ENCODE results near the gene SMAD3.
"Not testable (repeated sequence)": the region's sequence is repeated elsewhere in the genome, so short reads cannot be mapped to it uniquely, and the experiment has no call there.

SMAD3 gene

GRCh38 chr15:67149773-67150022 is 84.3 kb downstream of the SMAD3 start:
- H3K27ac ChIP-seq: peak overlapping the region; percentile 86
- DNase-seq (ENCODE audit: low spot score): no peak
- CTCF ChIA-PET: interaction anchor here (0.6 kb wide), 1 partner anchor 82 kb away, joined by 3 read pairs; no protein-coding TSS in a partner anchor
- TF ChIP-seq, protein P1, sequence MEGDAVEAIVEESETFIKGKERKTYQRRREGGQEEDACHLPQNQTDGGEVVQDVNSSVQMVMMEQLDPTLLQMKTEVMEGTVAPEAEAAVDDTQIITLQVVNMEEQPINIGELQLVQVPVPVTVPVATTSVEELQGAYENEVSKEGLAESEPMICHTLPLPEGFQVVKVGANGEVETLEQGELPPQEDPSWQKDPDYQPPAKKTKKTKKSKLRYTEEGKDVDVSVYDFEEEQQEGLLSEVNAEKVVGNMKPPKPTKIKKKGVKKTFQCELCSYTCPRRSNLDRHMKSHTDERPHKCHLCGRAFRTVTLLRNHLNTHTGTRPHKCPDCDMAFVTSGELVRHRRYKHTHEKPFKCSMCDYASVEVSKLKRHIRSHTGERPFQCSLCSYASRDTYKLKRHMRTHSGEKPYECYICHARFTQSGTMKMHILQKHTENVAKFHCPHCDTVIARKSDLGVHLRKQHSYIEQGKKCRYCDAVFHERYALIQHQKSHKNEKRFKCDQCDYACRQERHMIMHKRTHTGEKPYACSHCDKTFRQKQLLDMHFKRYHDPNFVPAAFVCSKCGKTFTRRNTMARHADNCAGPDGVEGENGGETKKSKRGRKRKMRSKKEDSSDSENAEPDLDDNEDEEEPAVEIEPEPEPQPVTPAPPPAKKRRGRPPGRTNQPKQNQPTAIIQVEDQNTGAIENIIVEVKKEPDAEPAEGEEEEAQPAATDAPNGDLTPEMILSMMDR (conservative IDR thresholded peaks at IDR 0.05; ENCODE audit: low read depth): no peak
- POLR2A ChIA-PET (ENCODE audit: low non-redundant PET): no interaction called here

DNA sequence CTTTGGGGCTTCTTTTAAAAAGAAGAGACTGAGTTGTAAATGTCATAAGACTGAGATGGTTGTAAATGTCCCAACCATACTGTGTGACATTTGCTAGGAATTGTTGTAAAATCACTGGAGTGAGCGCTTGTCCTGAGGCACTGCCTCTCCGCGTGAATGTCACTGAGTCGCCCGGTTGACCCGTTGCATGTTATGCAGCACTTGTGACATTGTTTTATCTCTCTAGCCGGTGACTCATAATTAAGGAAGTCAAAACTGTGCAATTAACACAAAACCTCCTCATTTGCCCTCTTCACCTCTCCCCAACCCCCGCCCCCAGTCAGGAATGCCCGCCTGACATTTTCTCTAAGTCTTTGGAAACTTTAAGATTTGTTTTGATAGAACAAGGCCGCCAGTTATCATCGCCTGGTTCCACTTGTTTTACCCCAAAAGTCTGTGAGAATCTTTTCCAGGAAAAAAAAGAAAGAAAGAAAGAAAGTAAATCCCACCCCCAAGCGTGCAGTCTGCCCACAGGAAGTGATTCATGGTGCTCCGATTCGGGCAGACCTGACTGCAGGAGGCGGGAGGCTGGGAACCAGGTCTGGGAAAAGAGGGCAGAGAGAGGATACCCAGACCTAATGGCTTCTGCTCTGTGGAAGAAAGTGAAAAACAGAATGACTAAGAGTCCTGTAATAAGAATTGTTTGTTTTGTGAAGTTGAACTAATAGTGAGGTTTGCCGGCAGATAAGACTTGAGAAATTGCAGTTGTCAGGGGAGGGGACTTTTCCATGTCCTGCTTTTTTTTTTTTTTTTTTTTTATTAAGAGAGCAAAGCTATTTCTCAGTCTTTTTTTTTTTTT is 84.8 kb downstream of the SMAD3 start:
- H3K27ac ChIP-seq: peak overlapping the region; percentile 86
- TF ChIP-seq, protein P1 (conservative IDR thresholded peaks at IDR 0.05; ENCODE audit: low read depth): no peak
- ChIA-PET POLR2A (ENCODE audit: low non-redundant PET) (no interaction called here), CTCF (interaction anchor here (0.6 kb wide), 1 partner anchor 83 kb away, joined by 3 read pairs; no protein-coding TSS in a partner anchor)
- peak; percentile 95 for DNase-seq (ENCODE audit: low spot score)

GRCh38 chr15:67152429-67152828 is 87.0 kb downstream of the SMAD3 start:
- TF ChIP-seq, protein P1 (conservative IDR thresholded peaks at IDR 0.05; ENCODE audit: low read depth): no peak
- POLR2A ChIA-PET (ENCODE audit: low non-redundant PET): no interaction called here
- no peak for DNase-seq (ENCODE audit: low spot score)
- no peak overlapping the region for H3K27ac ChIP-seq
- CTCF ChIA-PET: no interaction called here

GRCh38 chr15:67153044-67153443 is 87.6 kb downstream of the SMAD3 start:
- POLR2A ChIA-PET (ENCODE audit: low non-redundant PET); DNase-seq (ENCODE audit: low spot score); CTCF ChIA-PET; H3K27ac ChIP-seq: not testable (repeated sequence)

DNA sequence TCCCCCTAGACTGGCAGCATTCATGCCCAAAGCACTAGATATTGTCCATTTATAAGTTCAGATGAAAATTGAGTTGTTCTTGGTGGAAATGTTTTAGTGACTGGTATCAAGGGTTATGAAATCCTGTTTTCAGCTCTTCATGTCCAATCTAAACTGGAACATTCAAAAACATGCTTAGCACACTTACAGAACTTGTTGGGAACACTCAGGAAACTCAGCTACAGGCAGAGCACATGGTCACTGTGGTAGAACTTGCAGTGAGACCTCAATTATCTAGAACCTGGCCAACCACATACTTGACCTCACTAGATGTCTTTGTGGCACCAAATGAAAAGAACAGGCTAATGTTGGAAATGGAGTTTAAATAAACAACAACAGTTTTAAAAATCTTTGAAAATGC is 88.8 kb downstream of the SMAD3 start:
- CTCF ChIA-PET: no interaction called here
- POLR2A ChIA-PET (ENCODE audit: low non-redundant PET): no interaction called here
- TF ChIP-seq, protein P1 (conservative IDR thresholded peaks at IDR 0.05; ENCODE audit: low read depth): no peak
- no peak overlapping the region for H3K27ac ChIP-seq
- DNase-seq (ENCODE audit: low spot score): no peak

GRCh38 chr15:67156426-67156825 is 91.0 kb downstream of the SMAD3 start:
- no peak for DNase-seq (ENCODE audit: low spot score)
- CTCF ChIA-PET: interaction anchor here (1.2 kb wide), 1 partner anchor 11 kb away, joined by 3 read pairs; no protein-coding TSS in a partner anchor
- POLR2A ChIA-PET (ENCODE audit: low non-redundant PET): no interaction called here
- H3K27ac ChIP-seq: no peak overlapping the region
- TF ChIP-seq, protein P1 (conservative IDR thresholded peaks at IDR 0.05; ENCODE audit: low read depth): no peak

DNA sequence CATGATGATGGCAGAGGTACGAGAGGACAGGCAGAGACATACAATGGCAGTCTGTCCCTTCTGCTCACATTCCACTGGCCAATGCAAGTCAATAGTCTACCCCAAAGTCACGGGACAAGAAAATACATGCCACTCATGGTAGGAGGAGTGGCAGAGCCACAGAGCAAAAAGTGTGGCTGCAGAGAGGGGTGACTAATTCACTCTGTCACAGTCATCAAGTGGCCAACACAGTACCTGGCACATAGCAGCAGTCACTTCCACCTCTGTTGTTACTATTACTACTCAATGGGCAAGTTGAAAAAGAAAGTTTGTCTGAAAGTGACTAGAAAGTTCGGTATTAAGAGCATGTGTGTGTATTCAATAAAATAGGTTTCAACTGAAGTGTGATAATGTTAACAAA is 91.4 kb downstream of the SMAD3 start:
- ChIA-PET POLR2A (ENCODE audit: low non-redundant PET) (no interaction called here), CTCF (interaction anchor here (1.2 kb wide), 1 partner anchor 11 kb away, joined by 3 read pairs; no protein-coding TSS in a partner anchor)
- no peak overlapping the region for H3K27ac ChIP-seq
- no peak for DNase-seq (ENCODE audit: low spot score)
- TF ChIP-seq, protein P1 (conservative IDR thresholded peaks at IDR 0.05; ENCODE audit: low read depth): no peak
